Astrocyte (in vitro differentiated cells and primary cell): ENCODE data around the gene EML1. TPM values are rescaled to one million over a fixed set of nuclear protein-coding genes. Genes with fewer than 3 reads are reported as not detected.

Source experiments
- DNase-seq: peaks from one replicate; pipeline ENCODE4 v3.0.0-alpha.2; 2010; ENCODE audit warnings: low read depth
- FAIRE-seq: peaks from 2 replicates; lab custom pipeline; 2011; peaks lifted over from hg19 to GRCh38; lab: Jason Lieb, UNC
- H2AFZ ChIP-seq: 2 replicates; pipeline ENCODE4 v1.6.0; 2012; ENCODE audit warnings: low read depth, low read length, inconsistent platforms
- H3K27ac ChIP-seq: 2 replicates; pipeline ENCODE4 v1.5.1; 2011; ENCODE audit warnings: low read depth, low read length, inconsistent platforms
- H3K27me3 ChIP-seq: 2 replicates; pipeline ENCODE4 v1.6.0; 2011; ENCODE audit warnings: low read length, inconsistent platforms; ENCODE audit not compliant: insufficient read depth
- H3K36me3 ChIP-seq: 2 replicates; pipeline ENCODE4 v1.5.1; 2011; ENCODE audit warnings: low read length, inconsistent platforms; ENCODE audit not compliant: insufficient read depth
- H3K4me1 ChIP-seq: 2 replicates; pipeline ENCODE4 v1.5.1; 2011; ENCODE audit warnings: low read length, inconsistent platforms; ENCODE audit not compliant: insufficient read depth
- H3K4me2 ChIP-seq: 2 replicates; pipeline ENCODE4 v1.6.0; 2012; ENCODE audit warnings: low read length, inconsistent platforms
- H3K4me3 ChIP-seq: 2 replicates; pipeline ENCODE4 v1.5.1; 2011; ENCODE audit warnings: low read depth, mild to moderate bottlenecking, low read length, inconsistent platforms; ENCODE audit not compliant: insufficient read depth
- H3K79me2 ChIP-seq: 2 replicates; pipeline ENCODE4 v1.6.0; 2012; ENCODE audit warnings: mild to moderate bottlenecking, low read length, inconsistent platforms; ENCODE audit not compliant: insufficient read depth
- H3K9ac ChIP-seq: 2 replicates; pipeline ENCODE4 v1.6.0; 2012; ENCODE audit warnings: mild to moderate bottlenecking, low read length, inconsistent platforms
- H3K9me3 ChIP-seq: 2 replicates; pipeline ENCODE4 v1.5.1; 2012; ENCODE audit warnings: low read depth, mild to moderate bottlenecking, low read length, inconsistent platforms; ENCODE audit not compliant: insufficient read depth
- H4K20me1 ChIP-seq: 2 replicates; pipeline ENCODE4 v1.6.0; 2012; ENCODE audit warnings: low read length, inconsistent platforms; ENCODE audit not compliant: insufficient read depth
- H3K27ac Mint-ChIP-seq: one replicate; pipeline ENCODE4 v1.8.0; 2021; ENCODE audit warnings: mild to moderate bottlenecking, mixed read lengths; ENCODE audit not compliant: unreplicated experiment
- H3K27me3 Mint-ChIP-seq: one replicate; pipeline ENCODE4 v1.8.0; 2021; ENCODE audit warnings: low read depth, mixed read lengths; ENCODE audit not compliant: unreplicated experiment
- H3K36me3 Mint-ChIP-seq: one replicate; pipeline ENCODE4 v1.8.0; 2021; ENCODE audit warnings: low read depth, mixed read lengths; ENCODE audit not compliant: unreplicated experiment
- H3K4me1 Mint-ChIP-seq: one replicate; pipeline ENCODE4 v1.8.0; 2021; ENCODE audit warnings: low read depth, mixed read lengths; ENCODE audit not compliant: unreplicated experiment
- H3K4me3 Mint-ChIP-seq: one replicate; pipeline ENCODE4 v1.8.0; 2021; ENCODE audit warnings: mild to moderate bottlenecking, moderate library complexity, mixed read lengths; ENCODE audit not compliant: unreplicated experiment
- H3K9me3 Mint-ChIP-seq: one replicate; pipeline ENCODE4 v1.8.0; 2021; ENCODE audit warnings: mild to moderate bottlenecking, mixed read lengths; ENCODE audit not compliant: unreplicated experiment
- EZH2 ChIP-seq: IDR thresholded peaks from 2 replicates; pipeline ENCODE4 v1.6.1; 2012; ENCODE audit warnings: mild to moderate bottlenecking, low read length, inconsistent platforms; ENCODE audit not compliant: insufficient read depth
- total RNA-seq: library from RNA; stranded (reverse); gene quantifications from 2 replicates; pipeline ENCODE4 v1.2.1, GENCODE V29; 2021
- TF ChIP-seq, protein P1 (sequence below): IDR thresholded peaks from 2 replicates; pipeline ENCODE4 v1.5.1; 2011; ENCODE audit warnings: low read depth, mild to moderate bottlenecking, inconsistent platforms, low read length, moderate library complexity; ENCODE audit not compliant: insufficient read depth

The EML1 gene
- total RNA-seq, 1 donor from 2014 or later: 17.1 TPM

GRCh38 chr14:99891900-99892299, 98.7 kb downstream of the EML1 start:
- Mint-ChIP-seq H3K27ac (no peak overlapping the region), H3K4me1 (peaks cover 6% of the 10 kb centered on the region), H3K27me3 (peaks cover 11% of the 10 kb centered on the region), H3K4me3 (no peak overlapping the region), H3K36me3 (peaks cover under 1% of the 10 kb centered on the region), H3K9me3 (no peaks in the 10 kb centered on the region)
- Histone ChIP-seq H3K9me3 (no peaks in the 10 kb centered on the region), H3K27me3 (no peaks in the 10 kb centered on the region), H3K79me2 (no peaks in the 10 kb centered on the region), H3K4me2 (peak overlapping the region; percentile 15), H3K27ac (no peak overlapping the region), H2AFZ (no peak overlapping the region), H3K36me3 (peaks cover 5% of the 10 kb centered on the region), H3K4me3 (no peak overlapping the region), H4K20me1 (peaks cover 10% of the 10 kb centered on the region), H3K9ac (peak overlapping the region; percentile 16), H3K4me1 (peaks cover 7% of the 10 kb centered on the region)
- DNase-seq (peak; percentile 51), FAIRE-seq (no peak)
- no peak for TF ChIP-seq EZH2
- TF ChIP-seq, protein P1, sequence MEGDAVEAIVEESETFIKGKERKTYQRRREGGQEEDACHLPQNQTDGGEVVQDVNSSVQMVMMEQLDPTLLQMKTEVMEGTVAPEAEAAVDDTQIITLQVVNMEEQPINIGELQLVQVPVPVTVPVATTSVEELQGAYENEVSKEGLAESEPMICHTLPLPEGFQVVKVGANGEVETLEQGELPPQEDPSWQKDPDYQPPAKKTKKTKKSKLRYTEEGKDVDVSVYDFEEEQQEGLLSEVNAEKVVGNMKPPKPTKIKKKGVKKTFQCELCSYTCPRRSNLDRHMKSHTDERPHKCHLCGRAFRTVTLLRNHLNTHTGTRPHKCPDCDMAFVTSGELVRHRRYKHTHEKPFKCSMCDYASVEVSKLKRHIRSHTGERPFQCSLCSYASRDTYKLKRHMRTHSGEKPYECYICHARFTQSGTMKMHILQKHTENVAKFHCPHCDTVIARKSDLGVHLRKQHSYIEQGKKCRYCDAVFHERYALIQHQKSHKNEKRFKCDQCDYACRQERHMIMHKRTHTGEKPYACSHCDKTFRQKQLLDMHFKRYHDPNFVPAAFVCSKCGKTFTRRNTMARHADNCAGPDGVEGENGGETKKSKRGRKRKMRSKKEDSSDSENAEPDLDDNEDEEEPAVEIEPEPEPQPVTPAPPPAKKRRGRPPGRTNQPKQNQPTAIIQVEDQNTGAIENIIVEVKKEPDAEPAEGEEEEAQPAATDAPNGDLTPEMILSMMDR: no peak

DNA sequence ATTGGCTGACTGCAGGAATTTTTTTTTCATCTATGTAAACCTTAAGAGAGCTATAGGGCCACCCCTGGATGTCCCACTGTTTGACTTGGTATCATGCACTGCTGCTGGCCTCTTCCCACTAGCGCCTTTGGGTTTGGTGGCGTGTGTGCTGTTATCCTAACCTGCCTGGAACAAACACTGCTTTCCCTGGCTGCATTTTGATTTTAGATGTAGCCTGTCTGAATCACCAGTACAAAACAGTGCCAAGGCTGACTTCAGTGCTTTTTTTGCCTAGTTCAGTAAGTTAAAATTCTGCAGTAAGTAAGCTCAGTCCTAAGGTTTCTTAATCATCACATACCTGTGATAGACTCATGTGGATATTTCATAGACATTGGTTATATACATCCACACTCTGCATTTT, 99.2 kb downstream of the EML1 start:
- Mint-ChIP-seq H3K36me3 (peaks cover 2% of the 10 kb centered on the region), H3K4me1 (peaks cover 6% of the 10 kb centered on the region), H3K9me3 (no peaks in the 10 kb centered on the region), H3K27ac (no peak overlapping the region), H3K27me3 (peaks cover 7% of the 10 kb centered on the region), H3K4me3 (no peak overlapping the region)
- peak overlapping the region; percentile 15 for H3K4me2 ChIP-seq
- H3K9me3 ChIP-seq: no peaks in the 10 kb centered on the region
- H4K20me1 ChIP-seq: peaks cover 10% of the 10 kb centered on the region
- no peak overlapping the region for H3K27ac ChIP-seq
- H3K36me3 ChIP-seq: peaks cover 5% of the 10 kb centered on the region
- H3K4me1 ChIP-seq: peaks cover 7% of the 10 kb centered on the region
- no peaks in the 10 kb centered on the region for H3K79me2 ChIP-seq
- TF ChIP-seq, protein P1: no peak
- no peak for TF ChIP-seq EZH2
- H3K27me3 ChIP-seq: no peaks in the 10 kb centered on the region
- no peak overlapping the region for H2AFZ ChIP-seq
- FAIRE-seq (no peak), DNase-seq (peak; percentile 59)
- H3K4me3 ChIP-seq: no peak overlapping the region
- H3K9ac ChIP-seq: peak overlapping the region; percentile 16

- Mint-ChIP-seq H3K27ac (no peak overlapping the region), H3K36me3 (peaks cover 4% of the 10 kb centered on the region), H3K4me1 (peaks cover 6% of the 10 kb centered on the region), H3K4me3 (no peak overlapping the region), H3K27me3 (no peaks in the 10 kb centered on the region), H3K9me3 (no peaks in the 10 kb centered on the region)
- Histone ChIP-seq H3K9me3 (no peaks in the 10 kb centered on the region), H3K79me2 (no peaks in the 10 kb centered on the region), H4K20me1 (peaks cover 4% of the 10 kb centered on the region), H3K36me3 (peaks cover 10% of the 10 kb centered on the region), H3K9ac (no peak overlapping the region), H3K4me1 (peaks cover 7% of the 10 kb centered on the region), H3K4me3 (no peak overlapping the region), H3K4me2 (no peak overlapping the region), H3K27ac (no peak overlapping the region), H2AFZ (no peak overlapping the region), H3K27me3 (no peaks in the 10 kb centered on the region)
- FAIRE-seq (no peak), DNase-seq (no peak)
- no peak for TF ChIP-seq EZH2
- TF ChIP-seq, protein P1: no peak
Measured at GRCh38 chr14:99896361-99896760, 103.1 kb downstream of the EML1 start.
